ENCODE data around the gene MCUB. TPM values are rescaled to one million over a fixed set of nuclear protein-coding genes. Genes with fewer than 3 reads are reported as not detected.
A peak's percentile ranks its signal among the peaks of the same experiment; 100 is the strongest.

MCUB gene, protein sequence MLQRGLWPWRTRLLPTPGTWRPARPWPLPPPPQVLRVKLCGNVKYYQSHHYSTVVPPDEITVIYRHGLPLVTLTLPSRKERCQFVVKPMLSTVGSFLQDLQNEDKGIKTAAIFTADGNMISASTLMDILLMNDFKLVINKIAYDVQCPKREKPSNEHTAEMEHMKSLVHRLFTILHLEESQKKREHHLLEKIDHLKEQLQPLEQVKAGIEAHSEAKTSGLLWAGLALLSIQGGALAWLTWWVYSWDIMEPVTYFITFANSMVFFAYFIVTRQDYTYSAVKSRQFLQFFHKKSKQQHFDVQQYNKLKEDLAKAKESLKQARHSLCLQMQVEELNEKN
- polyA plus RNA-seq = 3.9 and 23.0 TPM in 2 replicates
- 2.1 and 2.2 TPM in 2 replicates for polyA minus RNA-seq

DNA sequence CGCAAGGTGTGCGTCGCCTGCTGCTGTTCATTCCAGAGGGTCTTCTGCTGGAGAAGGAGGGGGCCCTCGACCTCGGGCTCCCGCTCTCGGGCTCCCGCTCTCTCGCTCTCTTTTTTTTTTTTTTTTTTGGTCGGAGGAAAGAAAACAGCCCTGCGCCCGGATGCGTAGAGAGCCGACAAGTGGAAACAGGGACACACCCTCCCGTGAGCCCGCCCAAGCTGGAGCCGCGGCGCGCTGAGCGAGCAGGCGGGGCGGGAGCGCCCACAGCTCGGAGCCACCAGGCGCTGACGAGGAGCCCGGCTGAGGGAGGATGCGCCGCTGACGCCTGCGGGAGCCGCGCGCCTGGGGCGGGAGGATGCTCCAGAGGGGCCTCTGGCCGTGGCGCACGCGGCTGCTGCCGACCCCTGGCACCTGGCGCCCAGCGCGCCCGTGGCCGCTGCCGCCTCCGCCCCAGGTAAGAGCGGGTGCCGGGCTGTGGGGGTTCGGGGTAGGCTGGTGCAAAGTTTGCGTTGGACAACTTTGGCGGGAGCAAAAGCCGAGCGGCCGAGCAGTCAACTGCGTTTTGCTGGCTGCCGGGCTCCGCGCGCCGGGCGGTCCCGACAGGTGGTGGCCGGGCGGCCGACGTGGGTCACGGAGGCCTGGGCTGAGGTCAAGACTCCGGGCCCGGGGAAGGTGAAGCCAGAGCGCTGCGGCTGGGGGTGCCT is at the start of gene MCUB:
MCUB (plus strand) TSS at position 264 of the 704 bp plus-strand sequence; CDS start at position 356, 92 bp downstream.
- Histone ChIP-seq H3F3A (ENCODE audit: insufficient read depth, low read length, poor library complexity, severe bottlenecking) (no peaks in the 10 kb centered on the region), H3K9me3 (ENCODE audit: low read length) (no peaks in the 10 kb centered on the region), H3K9ac (ENCODE audit: low read length) (peak within 1 kb of the TSS; percentile 47), H3K79me2 (replicated peaks; ENCODE audit: insufficient read depth, low read length) (no peaks in the 10 kb centered on the region), H3K9me2 (ENCODE audit: insufficient read depth, low read length) (no peaks in the 10 kb centered on the region), H3K4me3 (ENCODE audit: low read length) (peak within 1 kb of the TSS; percentile 84), H3K27ac (ENCODE audit: low read length) (no peak within 1 kb of the TSS), H4K20me1 (ENCODE audit: insufficient read depth) (no peaks in the 10 kb centered on the region), H2AFZ (ENCODE audit: low read depth, low read length) (no peak within 1 kb of the TSS), H3K36me3 (ENCODE audit: insufficient read depth, low read length) (no peaks in the 10 kb centered on the region), H3K27me3 (ENCODE audit: insufficient read depth, low read depth, low read length) (peaks cover 8% of the 10 kb centered on the region), H3K4me2 (ENCODE audit: low read length) (peak within 1 kb of the TSS; percentile 57)
- no peak for TF ChIP-seq EZH2 (IDR thresholded peaks at IDR 0.05; ENCODE audit: borderline replicate concordance, insufficient read depth, low read length, poor library complexity, severe bottlenecking)
- no peak for TF ChIP-seq TAF1 (IDR thresholded peaks at IDR 0.05; ENCODE audit: low read depth)
- TF ChIP-seq SMC3 (conservative IDR thresholded peaks at IDR 0.05; ENCODE audit: poor library complexity) = peak; percentile 49
- TF ChIP-seq, protein P1, sequence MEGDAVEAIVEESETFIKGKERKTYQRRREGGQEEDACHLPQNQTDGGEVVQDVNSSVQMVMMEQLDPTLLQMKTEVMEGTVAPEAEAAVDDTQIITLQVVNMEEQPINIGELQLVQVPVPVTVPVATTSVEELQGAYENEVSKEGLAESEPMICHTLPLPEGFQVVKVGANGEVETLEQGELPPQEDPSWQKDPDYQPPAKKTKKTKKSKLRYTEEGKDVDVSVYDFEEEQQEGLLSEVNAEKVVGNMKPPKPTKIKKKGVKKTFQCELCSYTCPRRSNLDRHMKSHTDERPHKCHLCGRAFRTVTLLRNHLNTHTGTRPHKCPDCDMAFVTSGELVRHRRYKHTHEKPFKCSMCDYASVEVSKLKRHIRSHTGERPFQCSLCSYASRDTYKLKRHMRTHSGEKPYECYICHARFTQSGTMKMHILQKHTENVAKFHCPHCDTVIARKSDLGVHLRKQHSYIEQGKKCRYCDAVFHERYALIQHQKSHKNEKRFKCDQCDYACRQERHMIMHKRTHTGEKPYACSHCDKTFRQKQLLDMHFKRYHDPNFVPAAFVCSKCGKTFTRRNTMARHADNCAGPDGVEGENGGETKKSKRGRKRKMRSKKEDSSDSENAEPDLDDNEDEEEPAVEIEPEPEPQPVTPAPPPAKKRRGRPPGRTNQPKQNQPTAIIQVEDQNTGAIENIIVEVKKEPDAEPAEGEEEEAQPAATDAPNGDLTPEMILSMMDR (IDR thresholded peaks at IDR 0.05; ENCODE audit: poor library complexity, severe bottlenecking) = peak; percentile 18
- peak; percentile 9 for TF ChIP-seq POLR2AphosphoS5 (IDR thresholded peaks at IDR 0.05)
- peak; percentile 34 for TF ChIP-seq RAD21 (conservative IDR thresholded peaks at IDR 0.05)
- peak; percentile 79 for TF ChIP-seq MXI1 (conservative IDR thresholded peaks at IDR 0.05; ENCODE audit: poor library complexity, severe bottlenecking)
- peak; percentile 13 for TF ChIP-seq EP300 (conservative IDR thresholded peaks at IDR 0.05; ENCODE audit: poor library complexity, severe bottlenecking)
- TF ChIP-seq, protein P2, sequence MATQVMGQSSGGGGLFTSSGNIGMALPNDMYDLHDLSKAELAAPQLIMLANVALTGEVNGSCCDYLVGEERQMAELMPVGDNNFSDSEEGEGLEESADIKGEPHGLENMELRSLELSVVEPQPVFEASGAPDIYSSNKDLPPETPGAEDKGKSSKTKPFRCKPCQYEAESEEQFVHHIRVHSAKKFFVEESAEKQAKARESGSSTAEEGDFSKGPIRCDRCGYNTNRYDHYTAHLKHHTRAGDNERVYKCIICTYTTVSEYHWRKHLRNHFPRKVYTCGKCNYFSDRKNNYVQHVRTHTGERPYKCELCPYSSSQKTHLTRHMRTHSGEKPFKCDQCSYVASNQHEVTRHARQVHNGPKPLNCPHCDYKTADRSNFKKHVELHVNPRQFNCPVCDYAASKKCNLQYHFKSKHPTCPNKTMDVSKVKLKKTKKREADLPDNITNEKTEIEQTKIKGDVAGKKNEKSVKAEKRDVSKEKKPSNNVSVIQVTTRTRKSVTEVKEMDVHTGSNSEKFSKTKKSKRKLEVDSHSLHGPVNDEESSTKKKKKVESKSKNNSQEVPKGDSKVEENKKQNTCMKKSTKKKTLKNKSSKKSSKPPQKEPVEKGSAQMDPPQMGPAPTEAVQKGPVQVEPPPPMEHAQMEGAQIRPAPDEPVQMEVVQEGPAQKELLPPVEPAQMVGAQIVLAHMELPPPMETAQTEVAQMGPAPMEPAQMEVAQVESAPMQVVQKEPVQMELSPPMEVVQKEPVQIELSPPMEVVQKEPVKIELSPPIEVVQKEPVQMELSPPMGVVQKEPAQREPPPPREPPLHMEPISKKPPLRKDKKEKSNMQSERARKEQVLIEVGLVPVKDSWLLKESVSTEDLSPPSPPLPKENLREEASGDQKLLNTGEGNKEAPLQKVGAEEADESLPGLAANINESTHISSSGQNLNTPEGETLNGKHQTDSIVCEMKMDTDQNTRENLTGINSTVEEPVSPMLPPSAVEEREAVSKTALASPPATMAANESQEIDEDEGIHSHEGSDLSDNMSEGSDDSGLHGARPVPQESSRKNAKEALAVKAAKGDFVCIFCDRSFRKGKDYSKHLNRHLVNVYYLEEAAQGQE (IDR thresholded peaks at IDR 0.05; ENCODE audit: borderline replicate concordance) = no peak

DNA sequence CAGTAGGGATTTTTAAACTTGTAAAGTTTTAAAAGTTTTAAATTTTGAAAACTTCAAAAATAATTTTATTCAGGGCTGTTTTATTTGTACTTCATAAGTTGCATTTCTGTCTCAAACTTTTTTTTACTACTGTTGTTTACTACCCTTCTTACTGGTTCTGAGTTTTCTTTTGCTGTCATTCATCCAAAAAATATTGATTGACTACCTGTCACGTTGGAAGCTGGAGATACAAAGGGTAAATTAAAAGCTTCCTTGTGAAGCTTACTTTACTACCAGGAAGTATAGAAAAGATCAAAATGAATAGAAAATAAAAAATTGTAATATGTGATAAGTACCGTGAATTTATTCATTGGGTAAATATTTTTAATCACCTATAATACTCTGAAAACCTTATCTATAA is 49.4 kb upstream of the MCUB start:
- Histone ChIP-seq H3K9ac (ENCODE audit: low read length) (no peak overlapping the region), H3K4me2 (ENCODE audit: low read length) (no peak overlapping the region), H3K36me3 (ENCODE audit: insufficient read depth, low read length) (no peaks in the 10 kb centered on the region), H3F3A (ENCODE audit: insufficient read depth, low read length, poor library complexity, severe bottlenecking) (no peaks in the 10 kb centered on the region), H3K27me3 (ENCODE audit: insufficient read depth, low read depth, low read length) (no peaks in the 10 kb centered on the region), H2AFZ (ENCODE audit: low read depth, low read length) (no peak overlapping the region), H3K27ac (ENCODE audit: low read length) (no peak overlapping the region), H3K79me2 (replicated peaks; ENCODE audit: insufficient read depth, low read length) (no peaks in the 10 kb centered on the region), H4K20me1 (ENCODE audit: insufficient read depth) (no peaks in the 10 kb centered on the region), H3K4me3 (ENCODE audit: low read length) (no peak overlapping the region), H3K9me3 (ENCODE audit: low read length) (no peaks in the 10 kb centered on the region), H3K9me2 (ENCODE audit: insufficient read depth, low read length) (no peaks in the 10 kb centered on the region)
- TF ChIP-seq EZH2 (IDR thresholded peaks at IDR 0.05; ENCODE audit: borderline replicate concordance, insufficient read depth, low read length, poor library complexity, severe bottlenecking) (no peak), POLR2AphosphoS5 (IDR thresholded peaks at IDR 0.05) (no peak), RAD21 (conservative IDR thresholded peaks at IDR 0.05) (no peak), MXI1 (conservative IDR thresholded peaks at IDR 0.05; ENCODE audit: poor library complexity, severe bottlenecking) (no peak), TAF1 (IDR thresholded peaks at IDR 0.05; ENCODE audit: low read depth) (no peak), EP300 (conservative IDR thresholded peaks at IDR 0.05; ENCODE audit: poor library complexity, severe bottlenecking) (no peak), SMC3 (conservative IDR thresholded peaks at IDR 0.05; ENCODE audit: poor library complexity) (no peak)
- TF ChIP-seq, protein P1 (IDR thresholded peaks at IDR 0.05; ENCODE audit: poor library complexity, severe bottlenecking) = no peak
- TF ChIP-seq, protein P2 (IDR thresholded peaks at IDR 0.05; ENCODE audit: borderline replicate concordance) = no peak

Measured in neural cell (in vitro differentiated cells).